Nucleus accumbens (tissue), 56 donors: ENCODE measurements around the gene ZNF292.
A peak's percentile ranks its signal among the peaks of the same experiment; 100 is the strongest.
"Not testable (repeated sequence)": the region's sequence is repeated elsewhere in the genome, so short reads cannot be mapped to it uniquely, and the experiment has no call there.

Experiments used
- DNase-seq, 56 donors: peaks; one replicate each; lab custom pipeline; 2025; lab: John Stamatoyannopoulos, UW

Gene ZNF292

GRCh38 chr6:87157596-87157995 is 2.2 kb downstream of the ZNF292 start:
- not testable (repeated sequence) for DNase-seq

GRCh38 chr6:87161299-87161698 is 5.9 kb downstream of the ZNF292 start:
- DNase-seq: no peak

GRCh38 chr6:87164004-87164403 is 8.6 kb downstream of the ZNF292 start:
- DNase-seq: no peak

- DNase-seq: no peak
Observed at GRCh38 chr6:87164506-87164905, 9.1 kb downstream of the ZNF292 start.

GRCh38 chr6:87165185-87165584 is 9.8 kb downstream of the ZNF292 start:
- DNase-seq: no peak

GRCh38 chr6:87171938-87172633 is 16.7 kb downstream of the ZNF292 start:
- no peak for DNase-seq

GRCh38 chr6:87174078-87174579 is 18.8 kb downstream of the ZNF292 start:
- no peak for DNase-seq

- DNase-seq: no peak
Observed at GRCh38 chr6:87176493-87176892, 21.1 kb downstream of the ZNF292 start.

GRCh38 chr6:87180105-87180728 is 24.9 kb downstream of the ZNF292 start:
- DNase-seq: no peak

GRCh38 chr6:87181903-87182302 is 26.5 kb downstream of the ZNF292 start:
- no peak for DNase-seq

GRCh38 chr6:87182321-87182720 is 27.0 kb downstream of the ZNF292 start:
- DNase-seq: peak in 2 of 56 donors; percentile 4 to 15

- DNase-seq: no peak
Observed at GRCh38 chr6:87182940-87183339, 27.6 kb downstream of the ZNF292 start.

GRCh38 chr6:87183687-87184086 is 28.3 kb downstream of the ZNF292 start:
- no peak for DNase-seq

- DNase-seq: no peak
Observed at GRCh38 chr6:87184762-87185250, 29.4 kb downstream of the ZNF292 start.

- DNase-seq: no peak
Observed at GRCh38 chr6:87196275-87196842, 41.0 kb downstream of the ZNF292 start.

- no peak for DNase-seq
Observed at GRCh38 chr6:87197547-87197946, 42.2 kb downstream of the ZNF292 start.

- DNase-seq: not testable (repeated sequence)
Observed at GRCh38 chr6:87198022-87198810, 42.9 kb downstream of the ZNF292 start.

GRCh38 chr6:87199787-87200186 is 44.4 kb downstream of the ZNF292 start:
- DNase-seq: no peak

GRCh38 chr6:87200469-87201175 is 45.3 kb downstream of the ZNF292 start:
- no peak for DNase-seq

GRCh38 chr6:87203448-87204023 is 48.2 kb downstream of the ZNF292 start:
- no peak for DNase-seq
